KMS-11 (cell line): ENCODE results near the gene FOXO6.

Experiments used
- H2AFZ ChIP-seq: fragments of 200-600 bp; sonication (generic); 2 replicates; pipeline ENCODE4 v1.6.1; 2016; ENCODE audit warnings: antibody characterized with exemption, mixed run types, low read depth
- H3K27ac ChIP-seq: fragments of 200-600 bp; sonication (generic); 2 replicates; pipeline ENCODE4 v1.6.1; 2016; ENCODE audit warnings: mild to moderate bottlenecking, mixed run types
- H3K27me3 ChIP-seq: fragments of 200-600 bp; sonication (generic); 2 replicates; pipeline ENCODE4 v1.6.1; 2017; ENCODE audit warnings: mild to moderate bottlenecking, low read depth, mixed run types, moderate library complexity; ENCODE audit not compliant: insufficient read depth
- H3K36me3 ChIP-seq: fragments of 200-600 bp; sonication (generic); 2 replicates; pipeline ENCODE4 v1.6.1; 2017; ENCODE audit warnings: mild to moderate bottlenecking, mixed run types; ENCODE audit not compliant: insufficient read depth
- H3K4me1 ChIP-seq: fragments of 200-600 bp; sonication (generic); 2 replicates; pipeline ENCODE4 v1.6.1; 2016; ENCODE audit warnings: mild to moderate bottlenecking, low read depth, mixed run types; ENCODE audit not compliant: poor library complexity, severe bottlenecking
- H3K4me2 ChIP-seq: fragments of 200-600 bp; sonication (generic); 2 replicates; pipeline ENCODE4 v1.7.0; 2016; ENCODE audit warnings: mild to moderate bottlenecking, mixed run types
- H3K4me3 ChIP-seq: fragments of 200-600 bp; sonication (generic); IDR thresholded peaks from 2 replicates; pipeline ENCODE4 v1.6.1; 2017; ENCODE audit warnings: low read depth, low read length, mixed read lengths; ENCODE audit not compliant: insufficient read depth
- H3K79me2 ChIP-seq: fragments of 200-600 bp; sonication (generic); 2 replicates; pipeline ENCODE4 v1.6.1; 2016; ENCODE audit warnings: low read depth, mixed run types; ENCODE audit not compliant: insufficient read depth
- H3K9ac ChIP-seq: fragments of 200-600 bp; sonication (generic); 2 replicates; pipeline ENCODE4 v1.6.1; 2016; ENCODE audit warnings: mild to moderate bottlenecking, mixed run types
- H4K20me1 ChIP-seq: fragments of 200-600 bp; sonication (generic); 2 replicates; pipeline ENCODE4 v1.6.1; 2016; ENCODE audit warnings: mild to moderate bottlenecking, mixed run types; ENCODE audit not compliant: insufficient read depth
- CTCF ChIP-seq: fragments of 200-600 bp; sonication (generic); conservative IDR thresholded peaks from 2 replicates; pipeline ENCODE4 v1.6.1; 2017; ENCODE audit warnings: low read depth, mild to moderate bottlenecking, antibody characterized with exemption, low read length, moderate library complexity, mixed read lengths

FOXO6 gene

GRCh38 chr1:41425369-41425768 is 64.1 kb downstream of the FOXO6 start:
- Histone ChIP-seq H4K20me1 (no peaks in the 10 kb centered on the region), H3K27me3 (no peaks in the 10 kb centered on the region), H3K4me3 (no peak overlapping the region), H3K79me2 (no peaks in the 10 kb centered on the region), H3K4me1 (peaks cover 14% of the 10 kb centered on the region), H3K36me3 (no peaks in the 10 kb centered on the region), H3K9ac (no peak overlapping the region), H3K4me2 (no peak overlapping the region), H3K27ac (no peak overlapping the region), H2AFZ (no peak overlapping the region)
- no peak for TF ChIP-seq CTCF

- no peak overlapping the region for H3K4me3 ChIP-seq
- peaks cover 24% of the 10 kb centered on the region for H3K4me1 ChIP-seq
- no peaks in the 10 kb centered on the region for H4K20me1 ChIP-seq
- no peak overlapping the region for H3K9ac ChIP-seq
- no peaks in the 10 kb centered on the region for H3K79me2 ChIP-seq
- H3K36me3 ChIP-seq, result no peaks in the 10 kb centered on the region
- TF ChIP-seq CTCF, result no peak
- H3K27ac ChIP-seq, result no peak overlapping the region
- H3K4me2 ChIP-seq, result no peak overlapping the region
- H2AFZ ChIP-seq, result no peak overlapping the region
- no peaks in the 10 kb centered on the region for H3K27me3 ChIP-seq
These were observed 65.1 kb downstream of the FOXO6 start for GRCh38 chr1:41426201-41426890.

GRCh38 chr1:41427122-41427913 is 66.1 kb downstream of the FOXO6 start:
- H3K27me3 ChIP-seq, result no peaks in the 10 kb centered on the region

More at GRCh38 chr1:41427122-41427913, 66.1 kb downstream of the FOXO6 start:
- Histone ChIP-seq H3K79me2 (no peaks in the 10 kb centered on the region), H3K36me3 (no peaks in the 10 kb centered on the region), H2AFZ (no peak overlapping the region), H3K4me3 (no peak overlapping the region), H3K4me2 (no peak overlapping the region), H3K4me1 (peaks cover 25% of the 10 kb centered on the region), H3K27ac (no peak overlapping the region), H4K20me1 (no peaks in the 10 kb centered on the region), H3K9ac (no peak overlapping the region)
- no peak for TF ChIP-seq CTCF
